Measurements from ENCODE around the gene ZNF17.
"Not testable (repeated sequence)": the region's sequence is repeated elsewhere in the genome, so short reads cannot be mapped to it uniquely, and the experiment has no call there.

Gene ZNF17

GRCh38 chr19:57410877-57411671, at the start of gene ZNF17:
Gene ZNF17 (plus strand): TSS chr19:57411161. CDS start chr19:57413616, 2,455 bp downstream.
- DNase-seq (ENCODE audit: low read depth in 3 of 3, low spot score in 1 of 3) = peak; percentile 74 to 85 (median 84)

- DNase-seq (ENCODE audit: low read depth in 3 of 3, low spot score in 1 of 3) = no peak
These were observed 48.5 kb upstream of the ZNF17 start for GRCh38 chr19:57362419-57362818.

- peak; percentile 93 to 95 (median 94) for DNase-seq (ENCODE audit: low read depth in 3 of 3, low spot score in 1 of 3)
These were observed 47.8 kb upstream of the ZNF17 start, which contains the start of the genes TRAPPC2B and ZNF547 for GRCh38 chr19:57362997-57363687. Gene TRAPPC2B (plus strand): TSS chr19:57363551. CDS start chr19:57364834, 1,283 bp downstream. Gene ZNF547 (plus strand): TSS chr19:57363551. CDS start chr19:57368556, 5,005 bp downstream.

GRCh38 chr19:57363688-57364181, 47.2 kb upstream of the ZNF17 start:
- no peak for DNase-seq (ENCODE audit: low read depth in 3 of 3, low spot score in 1 of 3)

GRCh38 chr19:57366776-57367175, 44.2 kb upstream of the ZNF17 start:
- no peak for DNase-seq (ENCODE audit: low read depth in 3 of 3, low spot score in 1 of 3)

- no peak for DNase-seq (ENCODE audit: low read depth in 3 of 3, low spot score in 1 of 3)
These were observed 36.8 kb upstream of the ZNF17 start for GRCh38 chr19:57374179-57374578.

- not testable (repeated sequence) for DNase-seq (ENCODE audit: low read depth in 3 of 3, low spot score in 1 of 3)
These were observed 36.3 kb upstream of the ZNF17 start for GRCh38 chr19:57374647-57375046.

GRCh38 chr19:57376151-57376550, 34.8 kb upstream of the ZNF17 start:
- no peak for DNase-seq (ENCODE audit: low read depth in 3 of 3, low spot score in 1 of 3)

GRCh38 chr19:57377498-57378146, 33.3 kb upstream of the ZNF17 start:
- no peak for DNase-seq (ENCODE audit: low read depth in 3 of 3, low spot score in 1 of 3)

- no peak for DNase-seq (ENCODE audit: low read depth in 3 of 3, low spot score in 1 of 3)
These were observed 30.0 kb upstream of the ZNF17 start for GRCh38 chr19:57380923-57381322.

- no peak for DNase-seq (ENCODE audit: low read depth in 3 of 3, low spot score in 1 of 3)
These were observed 28.0 kb upstream of the ZNF17 start for GRCh38 chr19:57382806-57383488.

- no peak for DNase-seq (ENCODE audit: low read depth in 3 of 3, low spot score in 1 of 3)
These were observed 21.7 kb upstream of the ZNF17 start for GRCh38 chr19:57389194-57389729.

- DNase-seq (ENCODE audit: low read depth in 3 of 3, low spot score in 1 of 3) = peak; percentile 88 to 92 (median 91)
These were observed 21.0 kb upstream of the ZNF17 start, which contains the start of gene ZNF548 for GRCh38 chr19:57389730-57390598. Gene ZNF548 (plus strand): TSS chr19:57389854. CDS start chr19:57390100, 246 bp downstream.

- DNase-seq (ENCODE audit: low read depth in 3 of 3, low spot score in 1 of 3) = no peak
These were observed 15.3 kb upstream of the ZNF17 start for GRCh38 chr19:57395710-57396109.

- no peak for DNase-seq (ENCODE audit: low read depth in 3 of 3, low spot score in 1 of 3)
These were observed 12.1 kb upstream of the ZNF17 start for GRCh38 chr19:57398868-57399267.

GRCh38 chr19:57403737-57404563, 7.0 kb upstream of the ZNF17 start:
- DNase-seq (ENCODE audit: low read depth in 3 of 3, low spot score in 1 of 3) = no peak

- peak; percentile 30 to 49 (median 45) for DNase-seq (ENCODE audit: low read depth in 3 of 3, low spot score in 1 of 3)
These were observed 4.3 kb upstream of the ZNF17 start for GRCh38 chr19:57406516-57407123.

- no peak for DNase-seq (ENCODE audit: low read depth in 3 of 3, low spot score in 1 of 3)
These were observed 8.5 kb downstream of the ZNF17 start for GRCh38 chr19:57419439-57419838.
